Measurements from ENCODE around the gene GLP1R.

GLP1R gene

DNA sequence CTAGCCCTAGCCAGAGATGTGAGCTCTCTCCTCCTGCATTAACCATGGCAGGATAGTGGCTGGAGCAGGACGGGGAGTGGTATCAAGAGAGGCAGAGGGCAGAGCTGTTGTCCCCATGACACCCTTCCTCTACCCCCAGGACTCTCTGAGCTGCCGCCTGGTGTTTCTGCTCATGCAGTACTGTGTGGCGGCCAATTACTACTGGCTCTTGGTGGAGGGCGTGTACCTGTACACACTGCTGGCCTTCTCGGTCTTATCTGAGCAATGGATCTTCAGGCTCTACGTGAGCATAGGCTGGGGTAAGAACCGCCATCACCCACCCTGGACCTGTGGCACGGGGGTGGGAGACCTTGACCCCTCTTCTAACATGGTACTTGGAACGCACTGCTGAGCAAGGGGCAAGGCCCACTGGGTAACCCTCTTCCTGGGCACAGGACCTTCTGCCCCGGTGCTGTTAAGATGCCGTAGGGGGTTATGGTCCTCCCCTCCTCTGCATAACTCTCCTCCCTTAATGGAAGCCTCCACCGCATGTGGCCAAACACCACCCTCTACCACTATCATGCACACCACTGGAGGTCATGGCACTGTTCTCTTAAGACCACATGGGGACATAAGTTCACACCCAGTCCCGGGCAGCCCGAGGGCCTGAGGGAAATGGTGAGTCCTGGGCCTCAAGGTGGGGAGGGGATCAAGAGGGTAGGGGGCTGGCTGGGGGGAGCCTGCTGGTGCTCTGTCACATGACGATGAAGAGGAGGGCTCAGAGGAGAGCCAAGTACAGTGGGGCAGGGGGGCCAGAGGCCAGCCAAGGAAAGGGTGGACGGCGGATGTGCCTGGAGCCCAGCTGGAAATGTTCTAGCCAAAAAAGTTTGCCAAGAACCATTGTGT is 25.1 kb downstream of the GLP1R start:
- DNase-seq (ENCODE audit: low read depth in 2 of 2), result no peak
- TF ChIP-seq, protein P1, sequence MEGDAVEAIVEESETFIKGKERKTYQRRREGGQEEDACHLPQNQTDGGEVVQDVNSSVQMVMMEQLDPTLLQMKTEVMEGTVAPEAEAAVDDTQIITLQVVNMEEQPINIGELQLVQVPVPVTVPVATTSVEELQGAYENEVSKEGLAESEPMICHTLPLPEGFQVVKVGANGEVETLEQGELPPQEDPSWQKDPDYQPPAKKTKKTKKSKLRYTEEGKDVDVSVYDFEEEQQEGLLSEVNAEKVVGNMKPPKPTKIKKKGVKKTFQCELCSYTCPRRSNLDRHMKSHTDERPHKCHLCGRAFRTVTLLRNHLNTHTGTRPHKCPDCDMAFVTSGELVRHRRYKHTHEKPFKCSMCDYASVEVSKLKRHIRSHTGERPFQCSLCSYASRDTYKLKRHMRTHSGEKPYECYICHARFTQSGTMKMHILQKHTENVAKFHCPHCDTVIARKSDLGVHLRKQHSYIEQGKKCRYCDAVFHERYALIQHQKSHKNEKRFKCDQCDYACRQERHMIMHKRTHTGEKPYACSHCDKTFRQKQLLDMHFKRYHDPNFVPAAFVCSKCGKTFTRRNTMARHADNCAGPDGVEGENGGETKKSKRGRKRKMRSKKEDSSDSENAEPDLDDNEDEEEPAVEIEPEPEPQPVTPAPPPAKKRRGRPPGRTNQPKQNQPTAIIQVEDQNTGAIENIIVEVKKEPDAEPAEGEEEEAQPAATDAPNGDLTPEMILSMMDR (IDR thresholded peaks at IDR 0.05; ENCODE audit: low read depth, low read length), result no peak

DNA sequence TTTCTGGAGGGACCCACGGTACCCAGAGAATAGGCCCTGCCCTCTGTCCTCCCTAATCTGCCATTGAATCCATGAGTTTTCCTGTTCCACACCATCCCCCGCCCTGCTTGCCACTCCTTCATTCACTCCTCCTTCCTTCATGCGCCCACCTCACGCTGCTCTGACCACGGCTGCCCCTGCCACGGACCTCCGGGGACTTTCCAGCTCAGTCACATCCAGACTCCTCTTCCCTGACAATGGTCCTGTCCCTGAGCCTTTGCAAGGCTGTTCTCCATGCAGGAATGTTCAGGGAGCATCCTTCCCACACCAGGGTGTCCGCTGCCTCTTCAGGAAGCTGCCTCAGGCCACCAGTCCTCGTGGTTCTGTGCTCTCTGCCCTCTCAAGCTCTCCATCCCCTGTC is 25.9 kb downstream of the GLP1R start:
- no peak overlapping the region for H3K4me3 ChIP-seq (replicated peaks in 1 of 2; ENCODE audit: low read depth in 2 of 2, low read length in 2 of 2)
- no peak for DNase-seq (ENCODE audit: low read depth in 2 of 2)
- TF ChIP-seq, protein P1 (IDR thresholded peaks at IDR 0.05; ENCODE audit: low read depth, low read length), result no peak

More for the DNA sequence above, 25.1 kb downstream of the GLP1R start:
- no peak overlapping the region for H3K4me3 ChIP-seq (replicated peaks in 1 of 2; ENCODE audit: low read depth in 2 of 2, low read length in 2 of 2)

DNA sequence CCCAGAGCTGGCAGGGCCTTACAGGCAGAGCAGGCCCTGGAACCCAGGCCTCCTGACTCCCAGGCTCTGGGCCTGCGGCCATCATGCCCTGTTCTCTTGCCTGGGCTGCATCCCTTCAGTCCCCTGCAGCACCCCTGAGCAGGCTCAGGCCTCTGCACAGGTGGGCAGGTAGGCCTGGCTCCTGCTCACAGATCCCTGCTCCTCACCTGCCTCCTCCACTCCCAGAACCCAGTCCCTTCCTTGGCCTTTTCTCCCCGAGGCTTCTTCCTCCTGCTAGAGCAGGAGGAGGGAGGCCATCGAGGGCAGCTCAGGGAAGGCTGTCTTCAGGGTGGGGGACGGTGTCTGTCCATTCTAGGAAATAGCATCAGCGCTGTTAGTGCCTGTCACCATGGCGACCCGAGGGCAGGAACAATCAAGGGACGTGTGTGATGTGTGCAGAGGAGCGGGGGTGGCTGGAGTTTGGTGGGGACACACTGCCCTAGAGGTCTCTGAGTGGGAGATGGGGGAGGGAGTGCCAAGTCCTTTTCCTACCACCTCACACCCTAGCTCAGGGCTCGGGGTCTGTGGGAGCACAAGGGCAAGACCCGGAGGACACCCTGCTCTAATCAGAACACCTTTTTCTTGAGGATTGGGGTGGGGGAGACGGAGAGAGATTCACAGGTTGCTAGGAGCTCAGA is 26.6 kb downstream of the GLP1R start:
- no peak for DNase-seq (ENCODE audit: low read depth in 2 of 2)

DNA sequence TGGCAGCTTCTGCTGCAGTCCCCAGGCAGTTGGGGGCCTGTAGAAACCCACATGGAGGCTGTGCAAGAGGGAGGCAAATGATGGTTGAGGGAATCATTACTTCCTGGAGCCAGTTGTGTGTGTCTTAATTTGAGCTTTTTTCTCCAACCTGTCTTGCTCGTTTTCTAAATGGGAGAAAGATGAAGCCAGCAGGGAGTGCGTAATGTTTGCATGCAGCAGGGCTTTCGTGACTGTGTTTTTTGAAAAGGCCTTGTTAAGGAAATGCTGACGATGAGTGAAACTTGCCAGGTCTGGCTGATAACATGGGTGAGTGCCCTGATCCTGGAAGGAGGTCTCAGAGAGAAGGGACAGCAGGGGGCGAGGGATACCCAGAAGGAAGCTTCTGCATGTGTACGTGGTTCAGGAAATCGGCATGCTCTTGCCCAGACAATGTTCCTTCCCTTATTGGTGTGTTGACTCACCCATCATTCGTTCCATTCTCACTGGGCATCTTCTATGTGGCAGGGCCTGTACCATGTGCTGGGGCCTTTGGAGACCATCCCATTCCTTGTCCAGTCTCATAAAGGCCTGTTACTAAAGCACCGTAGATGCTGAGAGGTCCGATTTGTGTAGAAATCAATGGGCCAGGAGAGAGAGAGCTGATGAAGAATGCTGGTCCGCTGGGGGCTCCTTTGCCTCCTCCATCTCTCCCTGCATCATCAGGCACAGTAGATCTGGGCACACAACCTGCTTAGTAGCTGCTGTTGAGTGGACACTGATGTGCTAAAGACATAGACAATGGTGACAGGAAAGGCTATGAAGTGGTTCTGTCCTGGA is 27.4 kb downstream of the GLP1R start:
- TF ChIP-seq, protein P1 (IDR thresholded peaks at IDR 0.05; ENCODE audit: low read depth, low read length), result no peak
- H3K4me3 ChIP-seq (replicated peaks in 1 of 2; ENCODE audit: low read depth in 2 of 2, low read length in 2 of 2), result no peak overlapping the region
- DNase-seq (ENCODE audit: low read depth in 2 of 2), result no peak

More for the DNA sequence above, 26.6 kb downstream of the GLP1R start:
- H3K4me3 ChIP-seq (replicated peaks in 1 of 2; ENCODE audit: low read depth in 2 of 2, low read length in 2 of 2), result no peak overlapping the region
- TF ChIP-seq, protein P1 (IDR thresholded peaks at IDR 0.05; ENCODE audit: low read depth, low read length), result no peak

DNA sequence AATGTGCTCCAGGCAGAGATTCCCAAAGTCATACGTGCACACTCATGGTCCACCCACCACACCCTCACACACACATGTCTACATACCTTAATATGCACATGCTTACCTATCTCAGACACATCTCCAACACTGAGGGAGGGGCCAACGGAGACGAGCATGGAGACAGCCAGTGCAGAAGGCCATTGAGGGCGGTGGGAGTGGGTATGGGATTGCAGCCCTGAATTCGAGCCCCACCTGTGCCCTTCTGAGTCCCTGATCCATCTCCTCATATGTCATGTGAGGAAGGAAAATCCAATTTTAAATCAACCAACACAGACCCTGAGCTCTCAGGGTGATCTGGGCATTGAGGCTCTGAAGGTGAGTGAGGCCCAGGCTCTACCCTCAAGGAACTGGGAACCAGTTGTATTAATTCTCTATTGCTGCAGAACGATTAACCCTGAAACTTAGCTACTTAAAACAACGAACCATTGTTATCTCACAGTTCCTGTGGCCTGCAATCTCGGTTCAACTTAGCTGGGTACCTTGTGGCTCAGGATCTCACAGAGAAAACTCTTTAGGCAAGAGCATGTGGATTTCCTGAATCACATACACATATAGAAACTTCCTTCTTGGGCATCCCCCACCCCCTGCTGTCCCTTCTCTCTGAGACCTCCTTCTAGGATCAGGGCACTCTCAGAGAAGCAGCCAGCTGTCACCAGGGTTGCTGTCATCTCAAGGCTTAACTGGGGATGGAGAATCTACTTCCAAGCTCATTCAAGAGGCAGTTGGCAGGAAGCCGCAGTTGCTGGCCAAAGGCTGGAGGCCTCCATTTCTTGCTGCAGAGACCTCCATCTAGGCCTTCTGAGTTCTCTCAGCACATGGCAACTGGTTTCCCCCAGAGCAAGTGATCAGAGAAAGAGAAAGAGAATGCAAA is 28.3 kb downstream of the GLP1R start:
- DNase-seq (ENCODE audit: low read depth in 2 of 2), result no peak
- no peak overlapping the region for H3K4me3 ChIP-seq (replicated peaks in 1 of 2; ENCODE audit: low read depth in 2 of 2, low read length in 2 of 2)
- TF ChIP-seq, protein P1 (IDR thresholded peaks at IDR 0.05; ENCODE audit: low read depth, low read length), result no peak
